Left colon (tissue), 2 donors: ENCODE data around the gene CAD. TPM values are rescaled to one million over a fixed set of nuclear protein-coding genes. Genes with fewer than 3 reads are reported as not detected.
"Not testable (repeated sequence)": the region's sequence is repeated elsewhere in the genome, so short reads cannot be mapped to it uniquely, and the experiment has no call there.

ENCODE experiments used
- ATAC-seq: fragments of 200-7000 bp; cut with Tn5 transposase; one replicate; pipeline ENCODE4 v1.9.1; 2020; ENCODE audit warnings: mild to moderate bottlenecking, moderate library complexity
- DNase-seq, 2 donors: peaks; one replicate each; pipeline ENCODE4 v3.0.0-alpha.2; 2020
- intact Hi-C, 2 donors: fragments of 100-400 bp; cut with DNase I in 1 of 2; cut with micrococcal nuclease in 1 of 2; formaldehyde crosslinking; loops; one replicate each; pipeline versions ENCODE4 v1.11.2 to v1.14.0; 2022; cut with DNase I, micrococcal nuclease
- total RNA-seq, 2 donors: library from RNA; stranded (reverse); fragmentation: NEBNext Ultra II Directional; extraction: Animal tissue kit (Norgen Biotek cat#: 25700); gene quantifications; one replicate each; pipeline ENCODE4 v1.2.1, GENCODE V29; 2021
- donor health status: DM: no; HTN: no; CAD: no.
- donor health status: DM: yes; HTN: yes; CAD: no.

CAD gene
- total RNA-seq, 2 donors from 2014 or later, result 13.9 to 23.7 TPM

DNA sequence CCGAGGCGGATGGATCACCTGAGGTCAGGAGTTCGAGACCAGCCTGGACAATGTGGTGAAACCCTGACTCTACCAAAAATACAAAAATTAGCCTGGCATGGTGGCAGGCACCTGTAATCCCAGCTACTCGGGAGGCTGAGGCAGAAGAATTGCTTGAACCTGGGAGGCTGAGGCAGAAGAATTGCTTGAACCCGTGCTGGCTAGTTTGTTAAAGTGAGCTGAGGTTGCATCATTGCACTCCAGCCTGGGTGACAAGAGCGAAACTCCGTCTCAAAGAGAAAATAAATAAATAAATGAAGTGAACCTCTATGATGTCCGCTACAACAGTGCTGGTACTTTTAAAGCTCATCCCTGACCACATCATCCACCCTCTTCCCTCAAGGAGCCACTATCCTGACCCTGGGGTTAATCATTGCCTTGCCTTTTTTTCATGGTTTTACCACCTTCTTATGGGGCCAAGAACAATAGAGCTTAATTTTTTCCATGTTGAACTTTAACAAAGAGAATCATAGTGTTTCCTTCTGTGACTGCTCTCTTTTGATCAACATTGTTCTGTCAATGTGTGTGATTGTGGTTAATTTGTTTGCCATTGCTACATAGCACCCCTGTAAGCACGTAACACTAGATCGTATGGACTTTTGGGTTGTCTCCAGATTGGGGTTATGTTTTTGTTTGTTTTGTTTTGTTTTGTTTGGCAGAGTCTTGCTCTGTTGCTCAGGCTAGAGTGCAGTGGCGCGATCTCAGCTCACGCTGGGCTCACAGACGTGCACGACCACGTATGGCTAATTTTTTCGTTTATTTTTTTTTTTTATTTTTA, 22.4 kb upstream of the CAD start:
- intact Hi-C loops, result loop anchor here in 1 of 2 donors (10.0 kb wide), 1 partner anchor 100 kb away; no protein-coding TSS in a partner anchor
- DNase-seq (no peak), ATAC-seq (peak; percentile 90)

DNA sequence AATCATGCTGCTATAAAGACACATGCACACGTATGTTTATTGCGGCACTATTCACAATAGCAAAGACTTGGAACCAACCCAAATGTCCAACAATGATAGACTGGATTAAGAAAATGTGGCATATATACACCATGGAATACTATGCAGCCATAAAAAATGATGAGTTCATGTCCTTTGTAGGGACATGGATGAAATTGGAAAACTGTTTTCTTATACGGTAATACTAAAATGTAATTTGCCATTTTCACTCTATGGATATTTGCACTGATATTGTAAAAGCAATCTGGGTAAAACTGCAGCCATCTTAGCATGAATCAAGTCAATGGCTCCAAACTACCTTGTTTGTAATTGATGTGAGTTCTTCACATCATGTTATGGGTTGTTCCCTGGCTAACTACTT, 21.4 kb upstream of the CAD start:
- intact Hi-C loops, result loop anchor here in 1 of 2 donors (10.0 kb wide), 1 partner anchor 101 kb away; no protein-coding TSS in a partner anchor
- ATAC-seq, DNase-seq: not testable (repeated sequence)

DNA sequence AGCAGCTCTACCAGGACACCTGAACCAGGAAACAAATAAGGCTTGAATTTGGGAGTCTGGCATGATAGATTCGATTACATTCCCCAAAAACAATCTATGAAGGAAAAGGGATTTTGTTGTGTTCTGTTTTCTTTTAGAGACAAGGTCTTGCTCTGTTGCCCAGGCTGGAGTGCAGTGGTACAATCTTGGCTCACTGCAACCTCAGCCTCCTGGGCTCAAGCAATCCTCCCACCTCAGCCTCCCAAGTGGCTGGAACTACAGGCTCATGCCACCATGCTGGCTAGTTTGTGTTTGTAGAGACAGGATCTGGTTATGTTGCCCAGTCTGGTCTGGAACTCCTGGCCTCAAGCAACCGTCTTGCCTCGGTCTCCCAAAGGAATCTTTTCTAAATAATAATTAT, 19.1 kb upstream of the CAD start:
- not testable (repeated sequence) for ATAC-seq, DNase-seq
- intact Hi-C loops, result loop anchor here in 1 of 2 donors (10.0 kb wide), 1 partner anchor 103 kb away; no protein-coding TSS in a partner anchor

DNA sequence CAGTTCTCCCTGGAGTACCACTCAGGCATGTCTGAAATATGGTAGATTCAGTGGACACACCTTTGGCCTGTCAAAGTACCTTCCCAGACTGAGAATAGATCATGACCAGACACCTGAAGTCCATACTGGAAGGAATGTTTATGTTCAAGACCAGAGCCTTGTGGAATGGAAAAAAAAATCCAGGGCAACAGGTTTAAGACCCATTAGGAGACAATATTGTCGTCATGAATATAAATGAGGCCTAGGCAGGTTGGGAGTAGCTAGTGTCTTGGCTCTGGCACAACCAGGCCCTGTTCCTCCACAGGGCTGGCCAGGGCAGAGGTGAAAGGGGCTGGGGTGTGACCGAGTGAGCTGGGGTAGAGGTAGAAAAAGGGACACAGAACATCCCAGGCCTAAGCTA, 18.5 kb upstream of the CAD start:
- intact Hi-C loops, result loop anchor here in 1 of 2 donors (10.0 kb wide), 1 partner anchor 104 kb away; no protein-coding TSS in a partner anchor
- no peak for ATAC-seq
- no peak for DNase-seq

DNA sequence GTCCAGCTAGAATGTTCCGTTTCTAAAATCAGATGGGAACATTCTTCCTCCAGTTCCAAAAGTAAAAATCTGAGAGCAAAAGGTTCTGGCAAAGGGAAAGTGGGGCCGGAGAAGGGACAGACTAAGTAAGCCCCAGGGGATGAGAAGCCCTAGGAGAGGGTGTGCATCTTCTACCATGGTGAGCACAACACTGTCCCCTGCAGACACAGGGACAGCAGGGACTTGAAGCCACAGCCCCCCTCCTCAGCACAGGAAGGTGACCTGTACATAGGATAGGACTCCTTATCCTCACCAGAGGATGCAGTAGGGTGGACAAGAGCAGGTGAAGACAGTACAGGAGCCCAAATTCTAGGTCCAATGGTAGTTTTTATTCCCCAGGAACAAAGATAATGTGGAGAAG, 17.9 kb upstream of the CAD start:
- ATAC-seq (no peak), DNase-seq (no peak)
- intact Hi-C loops, result loop anchor here in 1 of 2 donors (10.0 kb wide), 1 partner anchor 104 kb away; no protein-coding TSS in a partner anchor

DNA sequence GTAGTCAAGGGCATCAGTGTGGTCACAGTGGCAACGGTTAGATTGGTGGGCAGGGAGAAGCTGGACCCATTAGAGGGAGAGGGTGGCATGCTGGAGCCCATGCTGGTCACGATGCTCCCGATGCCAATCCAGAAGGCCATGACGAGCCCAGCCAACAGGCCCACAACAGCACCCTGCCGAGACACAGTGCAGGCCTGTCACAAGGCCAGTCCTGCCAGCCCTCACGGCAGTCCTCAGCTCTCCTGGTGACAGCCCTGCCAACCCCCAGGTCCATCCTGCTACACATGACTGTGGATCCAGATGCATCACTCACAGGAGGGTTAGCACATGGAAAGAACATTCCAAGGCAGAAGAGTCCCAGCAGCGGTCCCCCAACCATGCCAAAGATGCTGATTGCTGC, 15.5 kb upstream of the CAD start:
- intact Hi-C loops, result no loop called here
- ATAC-seq (no peak), DNase-seq (no peak)

DNA sequence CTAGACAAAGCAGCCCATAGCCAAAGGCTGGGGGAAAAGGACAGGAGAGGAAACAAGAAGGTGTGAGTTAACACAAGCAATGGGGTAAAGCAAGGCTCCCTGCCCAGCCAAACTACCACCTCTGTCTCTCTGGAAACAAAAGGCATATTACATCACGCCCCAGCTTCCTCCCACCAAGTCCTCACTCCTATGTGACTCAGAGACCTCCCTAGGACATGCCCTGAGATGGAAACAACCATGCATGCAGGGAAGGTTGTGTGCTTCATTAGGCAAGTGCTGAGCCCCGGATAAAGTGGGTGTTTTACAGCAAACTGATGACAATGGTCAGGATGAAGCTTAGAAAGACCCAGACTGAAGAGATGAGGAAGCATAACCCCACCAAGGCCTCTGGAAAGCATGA, 14.3 kb upstream of the CAD start:
- DNase-seq (no peak), ATAC-seq (no peak)
- intact Hi-C loops, result no loop called here

DNA sequence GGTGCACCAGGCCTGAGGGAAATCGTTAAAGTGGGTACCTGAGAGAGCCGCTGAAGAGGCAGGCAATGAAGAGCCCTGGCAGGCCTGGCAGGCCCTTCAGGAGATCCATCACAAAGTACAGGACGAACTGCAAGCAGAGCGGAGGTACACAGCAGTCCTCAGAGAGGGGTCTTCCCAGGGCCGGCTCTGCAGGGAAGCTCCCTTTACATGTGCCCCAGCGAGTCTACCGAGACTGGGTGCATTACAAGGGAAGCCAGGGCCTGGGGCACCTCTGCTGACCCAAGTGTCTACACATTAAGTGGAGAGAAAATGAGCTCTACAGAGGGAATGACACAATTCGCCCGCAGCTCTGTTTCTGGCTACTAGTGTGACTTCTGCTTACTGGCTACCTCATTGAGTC, 13.4 kb upstream of the CAD start:
- intact Hi-C loops, result no loop called here
- ATAC-seq, result no peak

DNA sequence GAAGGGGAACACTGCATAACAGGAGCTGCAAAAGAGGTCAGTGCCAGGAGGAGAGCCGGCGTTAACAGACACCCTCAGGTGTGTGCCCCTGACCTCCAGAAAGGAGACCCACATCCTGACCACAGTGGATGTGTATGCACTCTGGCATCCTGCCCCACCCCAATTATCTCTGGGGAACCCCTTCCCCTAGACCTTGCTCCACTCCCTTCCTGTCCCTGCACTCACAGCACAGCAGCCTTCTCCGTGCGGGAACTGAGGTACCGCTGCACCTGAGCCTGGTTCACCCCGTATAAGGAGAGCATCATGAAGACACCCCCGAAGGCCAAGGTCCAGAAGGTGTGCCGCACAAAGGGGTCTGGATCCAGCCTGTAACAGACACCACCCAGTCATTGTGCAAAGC, 12.6 kb upstream of the CAD start:
- DNase-seq (no peak), ATAC-seq (no peak)
- intact Hi-C loops, result no loop called here

More for the DNA sequence above, 13.4 kb upstream of the CAD start:
- DNase-seq, result no peak

DNA sequence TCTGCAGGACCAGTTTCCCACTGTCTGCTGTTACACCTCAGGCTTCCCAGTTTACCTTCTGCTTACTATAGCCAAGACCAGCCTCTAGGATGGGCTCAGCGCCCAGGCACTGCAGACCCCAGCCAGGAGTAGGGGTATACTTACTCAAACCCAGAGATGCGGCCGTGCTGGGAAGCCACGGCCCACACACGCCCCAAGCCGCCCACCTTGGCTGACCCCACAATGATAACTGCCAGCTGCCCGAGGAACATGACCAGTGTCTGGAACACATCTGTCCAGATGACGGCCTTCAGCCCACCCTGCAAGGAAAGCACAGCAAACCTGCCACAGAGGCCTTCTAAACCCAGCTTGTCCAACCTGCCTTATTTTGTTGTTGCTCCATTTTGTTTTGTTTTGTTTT, 12.0 kb upstream of the CAD start:
- intact Hi-C loops, result no loop called here
- no peak for ATAC-seq
- no peak for DNase-seq

DNA sequence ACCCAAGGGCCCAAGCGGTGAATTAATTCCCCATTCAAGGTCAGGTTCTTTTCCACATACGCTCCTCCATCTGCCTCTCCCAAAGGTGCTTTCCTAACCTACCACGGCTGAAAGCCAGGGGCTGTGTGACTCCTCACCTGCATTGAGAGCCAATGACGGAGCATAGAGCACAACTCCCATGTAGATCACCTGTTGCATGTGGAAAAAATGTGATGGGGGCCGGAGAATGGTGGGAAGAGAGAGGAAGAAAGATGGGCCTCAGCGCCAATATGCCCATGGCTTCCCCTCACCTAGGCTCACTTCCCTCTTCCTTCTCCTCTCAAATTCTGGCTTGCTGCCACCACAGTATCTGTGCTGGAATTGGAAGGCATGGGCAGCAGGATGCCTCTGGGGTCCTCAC, 10.8 kb upstream of the CAD start:
- ATAC-seq (no peak), DNase-seq (no peak)
- intact Hi-C loops, result no loop called here

DNA sequence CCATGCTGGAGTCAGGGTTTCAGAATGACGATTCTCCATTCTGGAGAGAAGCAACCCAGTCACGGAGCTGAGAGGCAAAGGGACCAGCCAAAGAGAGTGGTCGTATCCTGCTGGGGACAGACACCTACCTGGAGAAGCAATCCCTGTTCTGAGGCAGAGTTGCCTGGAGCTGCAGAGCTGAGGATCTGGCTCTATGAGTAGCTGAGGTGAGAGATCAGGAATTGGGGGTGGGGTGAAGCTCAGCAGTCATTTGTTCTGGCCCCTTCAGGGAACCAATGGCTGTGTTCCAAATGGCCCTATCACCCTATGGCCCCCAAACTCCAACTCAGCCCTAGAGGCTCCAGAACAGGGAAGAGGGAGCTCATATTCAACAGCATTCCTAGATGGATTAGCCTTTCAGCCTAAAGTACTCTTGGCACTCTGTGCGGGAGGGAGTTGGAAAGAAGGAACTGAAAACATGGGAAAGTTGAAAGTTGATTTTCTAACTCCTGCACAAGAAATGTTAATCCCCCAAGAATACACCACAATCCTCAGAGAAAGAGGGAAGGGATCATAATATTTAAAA, 8.6 kb upstream of the CAD start:
- ATAC-seq (no peak), DNase-seq (no peak)
- intact Hi-C loops, result no loop called here

DNA sequence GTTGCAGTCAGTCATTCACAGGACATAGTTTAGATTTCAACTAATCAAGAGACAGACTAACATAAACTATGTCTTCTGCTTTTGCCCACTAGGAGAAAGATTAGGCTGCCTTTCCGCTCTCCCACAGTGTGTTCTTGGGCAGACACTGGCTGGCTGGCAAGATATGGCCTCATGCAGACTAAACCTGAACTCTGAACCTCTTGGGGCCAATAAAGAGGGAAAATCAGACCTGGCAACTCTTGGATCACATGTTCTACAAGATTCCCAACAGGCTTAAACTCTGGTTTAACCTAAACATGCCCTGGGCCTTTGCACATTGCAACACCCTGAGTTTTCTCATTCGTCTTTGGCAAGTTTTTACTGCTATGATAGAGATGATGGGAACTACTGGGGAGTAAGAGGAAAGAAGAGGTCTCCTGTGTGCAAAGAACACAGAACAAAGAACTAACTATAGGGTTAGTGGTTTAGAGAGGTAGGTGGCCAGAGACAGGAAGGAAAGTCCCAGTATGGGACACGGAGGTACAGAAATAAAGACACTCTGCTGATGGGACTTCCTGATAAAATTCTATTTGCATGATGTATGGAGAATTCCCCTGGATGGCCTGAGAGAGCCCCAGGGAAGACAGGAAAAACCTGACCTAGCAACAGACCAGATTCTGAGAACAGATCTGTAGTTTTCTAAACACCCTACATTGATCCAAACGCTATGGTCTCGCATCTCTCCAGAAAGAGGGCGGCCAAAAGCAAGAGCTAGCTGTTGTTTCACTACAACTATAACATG, 7.4 kb upstream of the CAD start:
- ATAC-seq (peak; percentile 44), DNase-seq (no peak)
- intact Hi-C loops, result no loop called here

DNA sequence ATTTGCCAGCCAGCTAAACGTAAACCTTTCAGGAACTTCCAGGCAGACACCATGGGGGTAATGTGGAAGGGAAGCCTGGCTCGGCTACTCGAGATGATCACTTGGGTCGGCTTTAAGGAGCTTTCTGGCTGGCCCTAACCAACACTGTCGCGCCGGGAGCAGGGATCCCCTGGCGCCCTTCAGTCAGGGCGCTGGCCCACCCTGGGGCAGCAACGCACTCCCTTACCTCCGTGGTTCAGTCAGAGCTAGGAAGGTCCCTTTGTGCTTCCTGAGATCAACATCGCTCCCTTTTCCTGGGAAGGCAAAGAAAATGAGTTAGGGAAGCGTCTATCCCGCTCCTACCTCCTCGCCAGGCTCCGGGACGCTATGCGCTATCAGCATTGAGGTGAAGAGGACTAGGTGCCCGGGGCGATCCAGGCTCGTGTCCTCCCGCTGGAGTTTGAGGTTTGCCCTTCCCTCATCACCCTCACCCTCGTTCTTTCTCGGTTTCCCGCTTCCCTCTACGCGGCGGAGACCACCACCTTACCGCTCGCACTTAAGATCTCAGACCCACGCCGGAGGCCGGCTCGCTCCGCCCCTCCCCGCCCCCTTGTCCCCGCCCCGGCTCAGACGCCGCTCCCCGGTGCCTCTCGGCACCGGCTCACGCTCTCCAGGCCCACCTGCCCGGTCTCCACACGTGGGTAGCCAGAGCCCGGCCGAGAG, 5.8 kb upstream of the CAD start:
- intact Hi-C loops, result no loop called here
- DNase-seq (no peak), ATAC-seq (peak; percentile 15)

DNA sequence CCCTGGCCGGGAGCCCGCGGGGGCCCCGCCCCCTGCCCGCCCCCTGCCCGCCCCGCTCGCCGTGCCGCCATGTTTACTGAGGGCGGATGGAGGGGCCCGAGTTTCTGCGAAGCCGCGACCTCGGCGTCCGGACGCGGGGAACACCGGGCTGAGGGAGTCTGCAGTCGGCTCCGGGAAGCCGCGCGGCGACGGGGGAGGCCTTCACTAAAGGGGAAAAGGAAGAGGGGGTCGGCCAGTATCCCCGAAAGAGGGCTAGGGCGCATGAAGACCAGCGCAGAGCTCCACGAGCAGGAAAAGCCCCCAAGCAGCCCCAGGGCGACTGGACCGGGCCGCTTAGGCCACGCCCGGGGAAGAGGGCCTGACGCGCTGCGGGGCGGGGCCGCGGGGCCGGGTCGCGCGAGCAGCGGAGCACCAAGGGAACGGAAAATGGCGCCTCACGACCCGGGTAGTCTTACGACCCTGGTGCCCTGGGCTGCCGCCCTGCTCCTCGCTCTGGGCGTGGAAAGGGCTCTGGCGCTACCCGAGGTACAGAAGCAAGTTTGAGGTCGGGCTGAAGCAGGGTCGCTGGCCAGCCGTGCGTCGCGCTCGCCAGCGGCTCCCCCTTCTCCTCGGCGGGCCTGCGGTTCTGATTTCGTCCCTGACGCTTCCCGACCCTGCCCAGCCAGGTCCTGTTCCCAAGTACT, 5.1 kb upstream of the CAD start, which contains the start of the genes ATRAID and SLC5A6:
Gene ATRAID, plus strand, starts transcription at position 99 of the 683 bp plus-strand sequence. Its CDS starts 328 bp downstream, at position 427.
Gene SLC5A6, minus strand, starts transcription at position 326 of the 683 bp plus-strand sequence. CDS start 4,618 bp downstream, outside the sequence.
- peak; percentile 90 for ATAC-seq
- intact Hi-C loops, result no loop called here
- peak; percentile 84 to 91 for DNase-seq

DNA sequence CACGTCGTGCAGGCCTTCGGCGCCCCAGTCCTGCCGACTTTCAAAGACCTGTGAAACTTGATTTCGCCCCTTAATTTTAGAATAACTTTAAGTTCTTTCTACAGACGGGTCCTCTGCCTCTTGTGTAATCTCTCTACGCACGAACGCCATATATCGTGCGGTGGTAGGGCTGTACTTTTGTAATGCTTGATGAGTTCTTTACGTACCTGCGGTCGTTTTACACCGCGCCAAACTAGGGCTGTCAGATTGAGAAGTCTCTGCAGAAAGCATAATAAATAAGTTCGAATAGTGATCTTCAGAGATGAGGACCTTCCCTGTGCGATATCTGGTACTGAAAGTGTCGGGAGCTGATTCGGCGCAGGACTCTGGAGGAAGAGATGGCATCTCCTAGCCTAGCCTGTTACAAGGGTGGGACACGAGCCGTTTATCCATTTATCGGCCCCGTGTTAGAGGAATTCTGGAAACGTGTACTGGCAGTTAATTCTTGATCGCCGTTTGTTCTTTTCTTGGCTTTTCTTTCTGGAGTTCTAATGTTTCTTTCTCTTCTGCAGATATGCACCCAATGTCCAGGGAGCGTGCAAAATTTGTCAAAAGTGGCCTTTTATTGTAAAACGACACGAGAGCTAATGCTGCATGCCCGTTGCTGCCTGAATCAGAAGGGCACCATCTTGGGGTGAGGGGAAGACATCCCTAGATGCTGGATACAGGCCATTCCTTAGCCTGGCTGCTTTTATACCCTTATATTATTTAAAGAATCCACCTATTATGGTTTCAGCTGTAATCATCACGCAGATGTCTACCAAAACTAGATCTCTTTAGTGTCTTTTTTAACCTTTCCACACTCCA, 4.3 kb upstream of the CAD start:
- intact Hi-C loops, result no loop called here
- ATAC-seq, result peak; percentile 28
- DNase-seq, result no peak

DNA sequence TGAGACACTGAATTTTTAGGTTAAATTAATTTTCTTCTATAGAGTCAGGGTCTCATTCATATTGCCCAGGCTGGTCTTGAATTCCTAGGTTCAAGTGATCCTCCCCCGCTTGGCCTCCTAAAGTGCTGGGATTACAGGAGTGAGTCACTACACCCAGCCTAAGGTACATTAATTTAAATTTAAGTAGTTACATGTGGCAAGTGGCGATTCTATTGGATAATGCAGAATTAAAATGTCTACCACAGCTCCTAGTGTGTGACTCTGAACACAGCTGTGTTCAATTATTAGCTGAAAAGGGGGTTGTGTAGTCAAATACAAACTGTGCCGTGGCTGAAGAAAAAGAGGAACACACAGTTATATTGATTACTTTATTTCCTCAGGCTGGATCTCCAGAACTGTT, 2.2 kb upstream of the CAD start:
- ATAC-seq (no peak), DNase-seq (no peak)
- intact Hi-C loops, result no loop called here
